GM12878 (cell line): ENCODE data around the gene STX19. TPM values are rescaled to one million over a fixed set of nuclear protein-coding genes. Genes with fewer than 3 reads are reported as not detected.

Experiments
- ATAC-seq: fragments of 200-7000 bp; cut with Tn5 transposase; 3 replicates; pipeline ENCODE4 v1.9.1; 2020; ENCODE audit warnings: mild to moderate bottlenecking, moderate library complexity
- BruUV-seq: library from RNA; stranded (reverse); fragments of 400-500 nt; replicated peaks from 2 replicates; lab custom pipeline; 2021; lab: Mats Ljungman, UMichigan
- CTCF ChIA-PET: fragments of 300-600 bp; sonication (Branson Sonifier 250); formaldehyde crosslinking; extraction: SDS; loops from one replicate; lab custom pipeline; 2021; ENCODE audit warnings: inconsistent platforms; lab: Yijun Ruan, JAX
- POLR2A ChIA-PET: fragments of 350-600 bp; formaldehyde crosslinking; extraction: SDS; loops from one replicate; lab custom pipeline; 2021; ENCODE audit warnings: inconsistent platforms; lab: Charles Lee
- RAD21 ChIA-PET: fragments of 300-600 bp; sonication (Branson Sonifier 250); formaldehyde crosslinking; loops from one replicate; lab custom pipeline; 2023; ENCODE audit warnings: antibody characterized with exemption; ENCODE audit not compliant: unreplicated experiment; lab: Charles Lee
- SMC1A ChIA-PET: fragments of 300-600 bp; sonication (Branson Sonifier 250); formaldehyde crosslinking; loops from one replicate; lab custom pipeline; 2023; ENCODE audit not compliant: unreplicated experiment, uncharacterized antibody; lab: Charles Lee
- DNase-seq: peaks from one replicate; pipeline ENCODE4 v3.0.0-alpha.2; 2011; ENCODE audit warnings: low read depth, low spot score
- FAIRE-seq: peaks from 3 replicates; lab custom pipeline; 2011; peaks lifted over from hg19 to GRCh38; lab: Jason Lieb, UNC
- H2AFZ ChIP-seq: 2 replicates; pipeline ENCODE4 v1.6.0; 2011; ENCODE audit warnings: low read depth, low read length, control low read depth; ENCODE audit not compliant: control insufficient read depth
- H3K27ac ChIP-seq: 2 replicates; pipeline ENCODE4 v1.5.1; 2011; ENCODE audit warnings: control low read depth; ENCODE audit not compliant: control insufficient read depth, insufficient read depth
- H3K27me3 ChIP-seq, 2 experiments: replicated peaks in 1 of 2; 2 replicates each; pipeline versions ENCODE4 v1.6.0 to v1.6.1; 2011; ENCODE audit warnings: low read length in 1 of 2; ENCODE audit not compliant: control insufficient read depth in 2 of 2, insufficient read depth in 2 of 2
- H3K36me3 ChIP-seq, 2 experiments: 2 replicates each; pipeline ENCODE4 v1.5.1; 2011; ENCODE audit warnings: low read length in 1 of 2; ENCODE audit not compliant: control insufficient read depth in 2 of 2, insufficient read depth in 2 of 2
- H3K4me1 ChIP-seq: 2 replicates; pipeline ENCODE4 v1.6.1; 2011; ENCODE audit warnings: mild to moderate bottlenecking, low read length, moderate library complexity, mixed read lengths; ENCODE audit not compliant: control insufficient read depth, insufficient read depth
- H3K4me2 ChIP-seq: 2 replicates; pipeline ENCODE4 v1.6.0; 2011; ENCODE audit warnings: control low read depth; ENCODE audit not compliant: control insufficient read depth, insufficient read depth
- H3K4me3 ChIP-seq: fragments of 200-600 bp; sonication (generic); 2 replicates; pipeline ENCODE4 v1.5.1; 2016
- H3K79me2 ChIP-seq: 2 replicates; pipeline ENCODE4 v1.6.0; 2011; ENCODE audit warnings: low read length; ENCODE audit not compliant: control insufficient read depth, insufficient read depth
- H3K9ac ChIP-seq: 2 replicates; pipeline ENCODE4 v1.8.0; 2011; ENCODE audit warnings: low read length, control low read depth, mixed read lengths; ENCODE audit not compliant: control insufficient read depth, insufficient read depth
- H3K9me3 ChIP-seq: replicated peaks from 3 replicates; pipeline ENCODE4 v1.5.1; 2011; ENCODE audit warnings: mild to moderate bottlenecking, low read length; ENCODE audit not compliant: control insufficient read depth, insufficient read depth
- H4K20me1 ChIP-seq: 2 replicates; pipeline ENCODE4 v1.6.0; 2011; ENCODE audit not compliant: control insufficient read depth, insufficient read depth
- CEBPB ChIP-seq, 2 experiments: fragments of 150-350 bp in 1 of 2; IDR thresholded peaks; 2 replicates each; pipeline ENCODE4 v1.6.1; 2012 to 2014; ENCODE audit warnings: low read depth in 2 of 2, low read length in 2 of 2, borderline replicate concordance in 1 of 2, inconsistent platforms in 1 of 2
- IRF4 ChIP-seq: IDR thresholded peaks from 2 replicates; pipeline ENCODE4 v1.6.1; 2011; ENCODE audit warnings: low read depth, low read length
- NFIC ChIP-seq: IDR thresholded peaks from 2 replicates; pipeline ENCODE4 v1.6.1; 2012; ENCODE audit warnings: low read depth, mild to moderate bottlenecking, inconsistent platforms, low read length, moderate library complexity
- NFYB ChIP-seq: IDR thresholded peaks from 2 replicates; pipeline ENCODE4 v1.6.1; 2011; ENCODE audit warnings: low read depth, mild to moderate bottlenecking, low read length, improper control_type of control experiment, moderate library complexity; ENCODE audit not compliant: insufficient read depth
- RAD21 ChIP-seq: IDR thresholded peaks from 2 replicates; pipeline ENCODE4 v1.6.1; 2011; ENCODE audit warnings: mild to moderate bottlenecking, low read depth, low read length, moderate library complexity; ENCODE audit not compliant: insufficient read depth
- RCOR1 ChIP-seq: conservative IDR thresholded peaks from 2 replicates; pipeline ENCODE4 v1.6.1; 2012; ENCODE audit warnings: low read depth, low read length, improper control_type of control experiment
- STAT3 ChIP-seq: IDR thresholded peaks from 2 replicates; pipeline ENCODE4 v1.6.1; 2011; ENCODE audit warnings: low read depth, low read length, improper control_type of control experiment
- SUZ12 ChIP-seq: fragments of 200-600 bp; sonication (generic); IDR thresholded peaks from one replicate; pipeline ENCODE4 v1.6.1; 2018; ENCODE audit warnings: antibody characterized with exemption, mild to moderate bottlenecking; ENCODE audit not compliant: unreplicated experiment
- YY1 ChIP-seq: IDR thresholded peaks from 2 replicates; pipeline ENCODE4 v1.6.1; 2011; ENCODE audit warnings: low read depth, mild to moderate bottlenecking, low read length
- ZNF24 ChIP-seq: fragments of 450-650 bp; IDR thresholded peaks from 2 replicates; pipeline ENCODE4 v1.6.1; 2017; ENCODE audit warnings: antibody characterized with exemption, mild to moderate bottlenecking
- ZSCAN29 ChIP-seq: fragments of 450-650 bp; IDR thresholded peaks from 2 replicates; pipeline ENCODE4 v1.6.1; 2017; ENCODE audit warnings: mild to moderate bottlenecking, moderate library complexity
- WGBS: methylation state at CpG from one replicate; pipeline ENCODE4 v1.1.6; 2016; ENCODE audit warnings: low lambda C conversion rate; ENCODE audit not compliant: insufficient replicate concordance, insufficient coverage; ENCODE audit errors: missing lambda C conversion rate; 5-methylcytosine and 5-hydroxymethylcytosine counted together
- in situ Hi-C: fragments of 300-500 bp; cut with MboI; formaldehyde crosslinking; loops from 9 replicates; pipeline ENCODE4 v1.14.3; 2018; ENCODE audit warnings: mixed read lengths
- intact Hi-C: fragments of 100-400 bp; cut with micrococcal nuclease; formaldehyde crosslinking; loops from one replicate; pipeline ENCODE4 v1.14.2; 2022; ENCODE audit not compliant: unreplicated experiment
- polyA plus RNA-seq, 11 experiments: library from polyadenylated mRNA; depleted of rRNA in 4 of 11; unstranded in 6 of 11; stranded (reverse) in 5 of 11; fragments of >200 nt; fragmentation: Nextera tagmentation in 4 of 11; fragmentation: Illumina TruSeq in 1 of 11; extraction: Ambion mirVana in 4 of 11; extraction: Trizol in 1 of 11; gene quantifications; 1 replicate in 1 of 11; 2 replicates in 10 of 11; pipeline versions ENCODE4 v1.2.1 to v1.2.3, GENCODE V29; 2011 to 2016; ENCODE audit warnings: inconsistent platforms in 2 of 11, missing spikeins in 2 of 11, low read depth in 1 of 11
- total RNA-seq, 4 experiments: library from RNA; depleted of rRNA in 3 of 4; stranded (reverse); fragments of >200 nt in 3 of 4; fragmentation: Illumina TruSeq in 1 of 4; extraction: Trizol in 1 of 4; gene quantifications; 2 replicates each; pipeline versions ENCODE4 v1.2.1 to v1.2.3, GENCODE V29; 2013 to 2021
- TF ChIP-seq, protein P1 (sequence below): fragments of 150-350 bp; IDR thresholded peaks from 2 replicates; pipeline ENCODE4 v1.6.1; 2016; ENCODE audit warnings: low read depth, low read length

Gene STX19
- total and polyA plus RNA-seq, 10 of the 15 experiments (the other 5 are each of a cell fraction or from before 2014, with no cell fraction given) = 0.10 to 0.14 (median 0.11) TPM; not detected in 7

DNA sequence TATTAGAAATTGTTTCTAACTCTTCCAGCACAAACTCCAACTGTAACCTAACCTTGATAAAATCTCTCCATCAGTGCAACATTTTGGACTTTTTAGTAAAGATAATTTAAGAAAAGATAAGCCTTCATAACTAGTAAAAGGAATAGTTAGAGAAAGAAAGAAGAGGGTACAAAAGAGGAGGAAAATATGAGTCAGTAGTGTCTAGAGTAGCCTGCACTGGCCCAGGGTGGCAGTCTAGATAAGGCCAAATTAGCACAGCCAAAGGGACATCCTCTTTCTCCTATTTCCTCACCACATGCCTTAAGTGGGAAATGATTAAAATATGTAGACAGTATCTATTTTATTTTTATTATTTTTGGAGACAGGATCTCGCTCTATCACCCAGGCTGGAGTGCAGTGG, 58.4 kb downstream of the STX19 start:
- Histone ChIP-seq H3K4me2 (no peak overlapping the region), H3K9ac (no peak overlapping the region)
- in situ Hi-C loops = no loop called here

More for the DNA sequence above, 58.4 kb downstream of the STX19 start:
- no peak for DNase-seq
- intact Hi-C loops = no loop called here
- H4K20me1 ChIP-seq = no peaks in the 10 kb centered on the region
- no peak overlapping the region for H2AFZ ChIP-seq
- H3K79me2 ChIP-seq = no peaks in the 10 kb centered on the region
- no TSS peak for BruUV-seq
- H3K27me3 ChIP-seq = peaks cover 0 to 8% of the 10 kb centered on the region in 2 experiments; a peak in 1 of 4 replicates
- ChIA-PET RAD21 (no interaction called here), POLR2A (no interaction called here)
- H3K9me3 ChIP-seq = no peaks in the 10 kb centered on the region; the same call in 2 of the 3 replicates
- ATAC-seq = no peak
- no peak overlapping the region for H3K4me3 ChIP-seq
- H3K4me1 ChIP-seq = no peaks in the 10 kb centered on the region
- no peak overlapping the region for H3K27ac ChIP-seq
- TF ChIP-seq RAD21 = no peak
- TF ChIP-seq NFIC = no peak
- TF ChIP-seq YY1 = no peak
- TF ChIP-seq ZNF24 = no peak
- no peak for TF ChIP-seq IRF4
- TF ChIP-seq SUZ12 = no peak
- TF ChIP-seq NFYB = no peak
- TF ChIP-seq, protein P1, sequence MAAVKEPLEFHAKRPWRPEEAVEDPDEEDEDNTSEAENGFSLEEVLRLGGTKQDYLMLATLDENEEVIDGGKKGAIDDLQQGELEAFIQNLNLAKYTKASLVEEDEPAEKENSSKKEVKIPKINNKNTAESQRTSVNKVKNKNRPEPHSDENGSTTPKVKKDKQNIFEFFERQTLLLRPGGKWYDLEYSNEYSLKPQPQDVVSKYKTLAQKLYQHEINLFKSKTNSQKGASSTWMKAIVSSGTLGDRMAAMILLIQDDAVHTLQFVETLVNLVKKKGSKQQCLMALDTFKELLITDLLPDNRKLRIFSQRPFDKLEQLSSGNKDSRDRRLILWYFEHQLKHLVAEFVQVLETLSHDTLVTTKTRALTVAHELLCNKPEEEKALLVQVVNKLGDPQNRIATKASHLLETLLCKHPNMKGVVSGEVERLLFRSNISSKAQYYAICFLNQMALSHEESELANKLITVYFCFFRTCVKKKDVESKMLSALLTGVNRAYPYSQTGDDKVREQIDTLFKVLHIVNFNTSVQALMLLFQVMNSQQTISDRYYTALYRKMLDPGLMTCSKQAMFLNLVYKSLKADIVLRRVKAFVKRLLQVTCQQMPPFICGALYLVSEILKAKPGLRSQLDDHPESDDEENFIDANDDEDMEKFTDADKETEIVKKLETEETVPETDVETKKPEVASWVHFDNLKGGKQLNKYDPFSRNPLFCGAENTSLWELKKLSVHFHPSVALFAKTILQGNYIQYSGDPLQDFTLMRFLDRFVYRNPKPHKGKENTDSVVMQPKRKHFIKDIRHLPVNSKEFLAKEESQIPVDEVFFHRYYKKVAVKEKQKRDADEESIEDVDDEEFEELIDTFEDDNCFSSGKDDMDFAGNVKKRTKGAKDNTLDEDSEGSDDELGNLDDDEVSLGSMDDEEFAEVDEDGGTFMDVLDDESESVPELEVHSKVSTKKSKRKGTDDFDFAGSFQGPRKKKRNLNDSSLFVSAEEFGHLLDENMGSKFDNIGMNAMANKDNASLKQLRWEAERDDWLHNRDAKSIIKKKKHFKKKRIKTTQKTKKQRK = no peak
- no peak for TF ChIP-seq STAT3
- no peak for TF ChIP-seq RCOR1
- TF ChIP-seq CEBPB (IDR thresholded peaks at IDR 0.05; ENCODE audit: borderline replicate concordance in 1 of 2, low read depth in 2 of 2, low read length in 2 of 2) = no peak
- no peak for TF ChIP-seq ZSCAN29
- TF ChIP-seq, all 136 proteins: peak for 0
- CTCF ChIA-PET = interaction anchor here (0.8 to 0.9 kb wide), 2 partner anchors 8 to 11 kb away, joined by 3 to 4 read pairs; no protein-coding TSS in a partner anchor
- 6% methylated on average over 1 of the region's 1 CpG for WGBS
- no peak for FAIRE-seq
- no peaks in the 10 kb centered on the region for H3K36me3 ChIP-seq
- SMC1A ChIA-PET = no interaction called here
